GM19328 (cell line): ENCODE data around the gene ANP32D.
"Not testable (repeated sequence)": the region's sequence is repeated elsewhere in the genome, so short reads cannot be mapped to it uniquely, and the experiment has no call there.

ENCODE experiments used
- ATAC-seq: cut with Tn5 transposase; IDR thresholded peaks from one replicate; pipeline ENCODE4 v1.9.1; 2021; ENCODE audit warnings: mild to moderate bottlenecking, moderate library complexity; ENCODE audit not compliant: unreplicated experiment

ANP32D gene

DNA sequence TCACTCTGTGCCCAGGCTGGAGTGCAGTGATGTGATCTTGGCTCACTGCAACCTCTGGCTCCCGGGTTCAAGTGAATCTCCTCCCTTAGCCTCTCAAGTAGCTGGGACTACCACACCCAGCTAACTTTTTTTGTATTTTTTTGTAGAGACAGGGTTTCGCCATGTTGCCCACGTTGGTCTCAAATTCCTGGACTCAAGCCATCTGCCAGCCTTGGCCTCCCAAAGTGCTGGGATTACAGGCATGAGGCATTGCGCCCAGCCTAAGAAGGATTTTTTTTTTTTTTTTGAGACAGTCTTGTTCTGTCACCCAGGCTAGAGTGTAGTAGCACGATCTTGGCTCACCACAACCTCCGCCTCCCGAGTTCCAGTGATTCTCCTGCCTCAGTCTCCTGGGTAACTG, 17.1 kb downstream of the ANP32D start:
- ATAC-seq: not testable (repeated sequence)

DNA sequence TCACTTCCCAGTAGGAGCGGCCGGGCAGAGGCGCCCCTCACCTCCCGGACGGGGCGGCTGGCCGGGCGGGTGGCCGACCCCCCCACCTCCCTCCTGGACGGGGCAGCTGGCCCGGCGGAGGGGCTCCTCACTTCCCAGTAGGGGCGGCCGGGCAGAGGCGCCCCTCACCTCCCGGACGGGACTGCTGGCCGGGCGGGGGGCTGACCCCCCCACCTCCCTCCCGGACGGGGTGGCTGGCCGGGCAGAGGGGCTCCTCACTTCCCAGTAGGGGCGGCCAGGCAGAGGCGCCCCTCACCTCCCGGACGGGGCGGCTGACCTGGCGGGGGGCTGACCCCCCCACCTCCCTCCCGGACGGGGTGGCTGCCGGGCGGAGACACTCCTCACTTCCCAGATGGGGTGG, 27.9 kb downstream of the ANP32D start:
- not testable (repeated sequence) for ATAC-seq

DNA sequence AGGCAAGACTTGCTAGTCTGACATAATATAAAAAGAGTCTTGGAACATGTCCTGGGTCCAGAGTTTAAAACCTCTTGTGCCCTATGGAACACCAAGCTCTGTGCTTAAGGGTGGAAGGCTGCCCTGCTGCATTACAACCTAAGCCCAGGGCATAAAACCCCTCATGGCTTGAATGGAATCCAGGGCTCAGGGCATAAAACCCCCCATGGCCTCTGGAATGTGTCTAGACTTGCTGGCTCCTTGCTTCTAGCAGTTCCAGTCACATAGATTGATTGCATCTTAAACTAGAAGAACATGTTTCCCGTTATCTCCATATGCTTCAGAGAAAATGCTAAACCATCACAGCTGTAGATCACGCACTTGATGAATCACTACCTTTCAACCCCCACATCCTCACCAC, 34.5 kb downstream of the ANP32D start:
- ATAC-seq: not testable (repeated sequence)

DNA sequence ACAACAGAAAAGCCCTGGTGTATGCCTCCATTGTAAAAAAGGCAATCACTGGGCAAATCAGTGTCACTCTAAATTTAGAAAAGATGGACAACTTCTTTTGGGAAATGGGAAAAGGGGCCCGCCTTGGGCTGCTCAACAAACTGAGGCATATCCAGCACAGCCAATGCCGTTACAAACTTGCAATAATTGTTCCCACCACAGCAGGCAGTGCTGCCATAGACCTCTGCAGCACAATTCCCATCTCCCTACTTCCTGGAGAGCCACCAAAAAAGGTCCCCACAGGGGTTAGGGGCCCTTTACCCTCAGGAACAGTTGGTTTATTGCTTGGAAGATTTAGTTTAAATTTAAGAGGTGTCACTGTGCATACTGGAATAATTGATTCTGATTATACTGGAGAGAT, 36.6 kb downstream of the ANP32D start:
- no peak for ATAC-seq

DNA sequence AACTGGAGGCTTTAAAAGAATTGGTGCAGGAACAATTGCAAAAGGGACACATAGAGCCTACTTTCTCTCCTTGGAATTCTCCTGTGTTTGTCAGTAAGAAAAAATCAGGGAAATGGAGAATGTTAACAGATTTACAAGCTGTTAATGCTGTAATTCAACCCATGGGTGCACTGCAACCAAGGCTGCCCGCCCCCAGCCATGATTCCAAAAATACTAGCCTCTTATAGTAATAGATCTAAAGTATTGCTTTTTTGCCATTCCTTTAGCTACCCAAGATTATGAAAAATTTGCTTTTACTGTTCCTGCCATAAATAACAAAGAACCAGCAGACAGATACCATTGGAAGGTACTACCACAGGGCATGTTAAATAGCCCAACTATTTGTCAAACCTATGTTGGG, 37.8 kb downstream of the ANP32D start:
- no peak for ATAC-seq

DNA sequence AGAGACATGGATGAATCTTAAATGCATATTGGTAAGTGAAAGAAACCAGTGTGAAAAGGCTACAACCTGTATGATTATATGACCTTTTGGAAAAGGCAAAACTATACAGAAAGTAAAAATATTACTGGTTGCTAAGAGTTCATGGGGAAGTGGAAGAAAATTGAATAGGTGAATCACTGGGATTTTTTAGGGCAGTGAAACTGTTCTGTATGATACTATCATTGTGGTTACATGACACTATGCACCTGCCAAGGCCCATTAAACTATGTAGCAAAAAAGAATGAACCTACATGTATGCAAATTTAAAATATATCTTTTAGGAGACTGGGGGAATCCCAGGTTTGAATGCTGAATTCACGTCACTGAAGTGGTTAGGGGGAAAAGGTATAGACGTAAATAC, 40.5 kb downstream of the ANP32D start:
- no peak for ATAC-seq

DNA sequence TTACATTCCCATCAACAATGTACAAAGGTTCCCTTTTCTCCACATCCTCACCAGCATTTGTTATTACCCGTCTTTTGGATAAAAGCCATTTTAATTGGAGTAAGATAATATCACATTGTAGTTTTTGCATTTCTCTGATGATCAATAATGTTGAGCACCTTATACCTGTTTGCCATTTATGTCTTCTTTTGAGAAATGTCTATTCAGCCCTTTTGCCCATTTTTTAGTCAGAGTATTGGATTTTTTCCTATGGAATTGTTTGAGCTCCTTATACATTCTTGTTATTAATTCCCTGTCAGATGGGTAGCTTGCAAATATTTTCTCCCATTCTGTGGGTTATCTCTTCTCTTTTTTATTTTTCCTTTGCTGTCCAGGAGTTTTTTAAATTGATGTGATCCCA, 42.4 kb downstream of the ANP32D start:
- ATAC-seq: no peak

DNA sequence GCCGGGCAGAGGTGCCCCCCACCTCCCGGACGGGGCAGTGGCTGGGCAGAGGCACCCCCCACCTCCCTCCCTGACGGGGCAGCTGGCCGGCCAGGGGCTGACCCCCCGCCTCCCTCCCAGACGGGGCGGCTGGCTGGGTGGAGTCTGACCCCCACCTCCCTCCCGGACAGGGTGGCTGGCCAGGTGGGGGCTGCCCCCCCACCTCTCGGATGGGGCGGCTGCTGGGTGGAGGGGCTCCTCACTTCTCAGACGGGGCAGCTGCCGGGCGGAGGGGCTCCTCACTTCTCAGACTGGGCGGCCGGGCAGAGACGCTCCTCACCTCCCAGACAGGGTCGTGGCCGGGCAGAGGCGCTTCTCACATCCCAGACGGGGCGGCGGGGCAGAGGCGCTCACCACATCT, 48.0 kb downstream of the ANP32D start:
- ATAC-seq: not testable (repeated sequence)
